K562 treated with DMSO at 1 percent for 48 hours (cell line): ENCODE results near the gene TRAF5. TPM values are rescaled to one million over a fixed set of nuclear protein-coding genes. Genes with fewer than 3 reads are reported as not detected.

ENCODE experiments used
- total RNA-seq: library from RNA; unstranded; fragments of 300-600 nt; gene quantifications from 2 replicates; pipeline ENCODE4 v1.2.3, GENCODE V29; 2022; ENCODE audit warnings: low replicate concordance; ENCODE audit errors: extremely low read depth

The TRAF5 gene, protein sequence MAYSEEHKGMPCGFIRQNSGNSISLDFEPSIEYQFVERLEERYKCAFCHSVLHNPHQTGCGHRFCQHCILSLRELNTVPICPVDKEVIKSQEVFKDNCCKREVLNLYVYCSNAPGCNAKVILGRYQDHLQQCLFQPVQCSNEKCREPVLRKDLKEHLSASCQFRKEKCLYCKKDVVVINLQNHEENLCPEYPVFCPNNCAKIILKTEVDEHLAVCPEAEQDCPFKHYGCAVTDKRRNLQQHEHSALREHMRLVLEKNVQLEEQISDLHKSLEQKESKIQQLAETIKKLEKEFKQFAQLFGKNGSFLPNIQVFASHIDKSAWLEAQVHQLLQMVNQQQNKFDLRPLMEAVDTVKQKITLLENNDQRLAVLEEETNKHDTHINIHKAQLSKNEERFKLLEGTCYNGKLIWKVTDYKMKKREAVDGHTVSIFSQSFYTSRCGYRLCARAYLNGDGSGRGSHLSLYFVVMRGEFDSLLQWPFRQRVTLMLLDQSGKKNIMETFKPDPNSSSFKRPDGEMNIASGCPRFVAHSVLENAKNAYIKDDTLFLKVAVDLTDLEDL
- total RNA-seq: not detected in 2 replicates

DNA sequence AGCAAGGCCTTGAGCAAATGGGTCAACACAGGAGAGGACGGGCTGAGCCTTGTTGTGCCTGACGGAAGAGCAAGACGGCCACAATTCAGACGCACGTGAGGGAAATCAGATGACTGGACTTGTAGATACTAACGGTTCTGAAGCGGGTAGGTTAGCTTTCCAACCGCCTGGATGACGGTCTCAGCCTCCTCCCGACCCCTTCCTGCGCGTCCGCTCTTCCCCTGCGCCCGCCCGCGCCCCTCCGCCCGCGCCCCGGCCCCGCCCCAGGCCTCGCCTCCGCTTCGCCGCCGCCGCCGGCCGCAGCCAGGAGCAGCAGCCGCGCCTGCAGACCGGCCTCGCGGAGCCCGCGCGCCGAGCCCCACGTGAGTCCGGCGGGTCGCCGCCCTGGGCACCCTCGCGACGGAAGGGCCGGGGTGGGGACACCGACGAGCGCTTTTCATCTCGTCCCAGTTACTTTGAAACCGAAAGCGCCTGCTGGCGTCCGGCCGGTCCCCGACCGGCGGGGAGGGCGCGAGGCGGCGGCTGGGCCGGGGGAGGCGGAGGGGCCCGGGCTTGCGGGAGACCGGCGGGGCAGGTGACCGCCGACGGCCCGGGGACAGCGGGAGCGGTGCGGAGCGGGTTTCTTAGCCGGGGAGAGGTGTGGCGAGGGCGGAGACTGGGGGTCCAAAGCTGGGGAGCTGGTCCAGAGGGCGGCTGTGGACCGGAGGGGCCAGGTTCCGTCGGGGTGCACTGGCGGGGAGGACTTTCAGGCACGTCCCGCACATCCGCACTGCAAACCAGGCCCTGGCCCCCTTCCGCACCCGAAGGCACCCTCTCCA lies at the start of gene TRAF5:
Gene TRAF5, plus strand, starts transcription at position 306 of the 818 bp plus-strand sequence. CDS start 26,407 bp downstream, outside the sequence.

Other genes starting within 250 kb of the TRAF5 start
- gene KCNH1, start 192.7 kb upstream of the TRAF5 start, total RNA-seq: not detected in 2 replicates
- not detected in 2 replicates for gene RCOR3, start 67.5 kb upstream of the TRAF5 start, total RNA-seq
- gene RD3, start 165.3 kb downstream of the TRAF5 start, total RNA-seq: not detected in 2 replicates